HCT116 (cell line): Measurements from ENCODE around the gene FNIP2. TPM values are rescaled to one million over a fixed set of nuclear protein-coding genes. Genes with fewer than 3 reads are reported as not detected.
A peak's percentile ranks its signal among the peaks of the same experiment; 100 is the strongest.

Experiments used
- ATAC-seq: fragments of 200-7000 bp; cut with Tn5 transposase; 2 replicates; pipeline ENCODE4 v1.9.1; 2020; ENCODE audit warnings: mild to moderate bottlenecking, moderate library complexity
- BruUV-seq: library from RNA; stranded (reverse); fragments of 400-500 nt; replicated peaks from 2 replicates; lab custom pipeline; 2021; lab: Mats Ljungman, UMichigan
- CTCF ChIA-PET: fragments of 300-600 bp; sonication (Branson Sonifier 250); formaldehyde crosslinking; loops from one replicate; lab custom pipeline; 2021; ENCODE audit warnings: antibody characterized with exemption; lab: Charles Lee
- POLR2A ChIA-PET: fragments of 300-600, 350-600 bp; sonication (Branson Sonifier 250); formaldehyde crosslinking; loops from one replicate; lab custom pipeline; 2021; ENCODE audit warnings: antibody characterized with exemption; lab: Charles Lee
- RAD21 ChIA-PET, 2 experiments: fragments of 300-600 bp; sonication (Branson Sonifier 250); formaldehyde crosslinking; loops; one replicate each; lab custom pipeline; 2023; ENCODE audit warnings: low total read pairs in 2 of 2; ENCODE audit not compliant: uncharacterized antibody in 2 of 2, unreplicated experiment in 2 of 2, low non-redundant PET in 1 of 2; lab: Charles Lee
- DNase-seq: peaks from one replicate; pipeline ENCODE4 v3.0.0-alpha.2; 2010; ENCODE audit warnings: low read depth, low spot score
- H2AFZ ChIP-seq: fragments of 200-600 bp; shearing (Covaris generic), sonication (generic); 2 replicates; pipeline ENCODE4 v1.6.1; 2017; ENCODE audit warnings: low read depth, mixed run types, mixed read lengths, antibody characterized with exemption, low read length; ENCODE audit not compliant: poor library complexity, severe bottlenecking
- H3K27ac ChIP-seq: 2 replicates; pipeline ENCODE4 v1.5.1; 2012; ENCODE audit warnings: low read depth, low read length
- H3K27me3 ChIP-seq: fragments of 200-600 bp; sonication (generic); 2 replicates; pipeline ENCODE4 v1.6.1; 2016; ENCODE audit warnings: mixed run types, low read length, mixed read lengths; ENCODE audit not compliant: insufficient read depth
- H3K36me3 ChIP-seq, 2 experiments: fragments of 200-500 bp in 1 of 2; fragments of 200-600 bp in 1 of 2; sonication (Bioruptor generic) in 1 of 2; sonication (generic) in 1 of 2; 2 replicates each; pipeline versions ENCODE4 v1.5.1 to v1.6.1; 2014 to 2016; ENCODE audit warnings: low read length in 2 of 2, inconsistent platforms in 1 of 2, mixed read lengths in 1 of 2, mixed run types in 1 of 2; ENCODE audit not compliant: insufficient read depth in 2 of 2, control insufficient read depth in 1 of 2
- H3K4me1 ChIP-seq, 2 experiments: fragments of 200-600 bp in 1 of 2; sonication (generic) in 1 of 2; 2 replicates each; pipeline versions ENCODE4 v1.5.1 to v1.6.1; 2012 to 2017; ENCODE audit warnings: low read length in 2 of 2, inconsistent platforms in 1 of 2, mild to moderate bottlenecking in 1 of 2, mixed read lengths in 1 of 2, mixed run types in 1 of 2, moderate library complexity in 1 of 2; ENCODE audit not compliant: insufficient read depth in 2 of 2, control insufficient read depth in 1 of 2
- H3K4me2 ChIP-seq: fragments of 200-600 bp; sonication (generic); 2 replicates; pipeline ENCODE4 v1.6.1; 2017; ENCODE audit warnings: mixed run types, low read length, mixed read lengths
- H3K4me3 ChIP-seq, 2 experiments: fragments of 200-600 bp in 1 of 2; sonication (generic) in 1 of 2; replicated peaks in 1 of 2; 2 replicates each; pipeline ENCODE4 v1.5.1; 2011 to 2016; ENCODE audit warnings: low read length in 2 of 2, control low read depth in 1 of 2, low read depth in 1 of 2, mild to moderate bottlenecking in 1 of 2, mixed read lengths in 1 of 2, mixed run types in 1 of 2
- H3K79me2 ChIP-seq: fragments of 200-600 bp; sonication (generic); 2 replicates; pipeline ENCODE4 v1.6.1; 2017; ENCODE audit warnings: mild to moderate bottlenecking, mixed run types, low read length, moderate library complexity, mixed read lengths; ENCODE audit not compliant: insufficient read depth
- H3K9ac ChIP-seq: fragments of 200-600 bp; sonication (generic); 2 replicates; pipeline ENCODE4 v1.6.1; 2016; ENCODE audit warnings: low read length, mixed read lengths
- H3K9me2 ChIP-seq: fragments of 200-600 bp; sonication (generic), shearing (Covaris generic); 2 replicates; pipeline ENCODE4 v1.6.1; 2017; ENCODE audit warnings: mixed run types, mild to moderate bottlenecking, moderate library complexity; ENCODE audit not compliant: insufficient read depth
- H3K9me3 ChIP-seq, 2 experiments: fragments of 200-500 bp in 1 of 2; fragments of 200-600 bp in 1 of 2; sonication (Bioruptor generic) in 1 of 2; sonication (generic) in 1 of 2; 2 replicates each; pipeline ENCODE4 v1.6.1; 2014 to 2017; ENCODE audit warnings: low read length in 2 of 2, mixed read lengths in 2 of 2, inconsistent platforms in 1 of 2, low read depth in 1 of 2, mild to moderate bottlenecking in 1 of 2, mixed run types in 1 of 2, moderate library complexity in 1 of 2; ENCODE audit not compliant: control insufficient read depth in 1 of 2, insufficient read depth in 1 of 2
- H4K20me1 ChIP-seq: fragments of 200-600 bp; sonication (generic), shearing (Covaris generic); 2 replicates; pipeline ENCODE4 v1.6.1; 2017; ENCODE audit warnings: mixed run types, mild to moderate bottlenecking, moderate library complexity; ENCODE audit not compliant: insufficient read depth
- ATF3 ChIP-seq: IDR thresholded peaks from 2 replicates; pipeline ENCODE4 v1.6.1; 2012
- CEBPB ChIP-seq: IDR thresholded peaks from 2 replicates; pipeline ENCODE4 v1.6.1; 2012; ENCODE audit warnings: low read depth
- CTCF ChIP-seq, 3 experiments: fragments of 200-600 bp in 1 of 3; sonication (generic) in 1 of 3; IDR thresholded peaks in 2 of 3; conservative IDR thresholded peaks in 1 of 3; 2 replicates each; pipeline ENCODE4 v1.5.1; 2012 to 2017; ENCODE audit warnings: low read depth in 2 of 3, low read length in 2 of 3, antibody characterized with exemption in 1 of 3, borderline replicate concordance in 1 of 3, control low read depth in 1 of 3, mild to moderate bottlenecking in 1 of 3, mixed read lengths in 1 of 3, mixed run types in 1 of 3, moderate library complexity in 1 of 3; ENCODE audit not compliant: insufficient read depth in 1 of 3
- EGR1 ChIP-seq: IDR thresholded peaks from 2 replicates; pipeline ENCODE4 v1.6.1; 2012; ENCODE audit warnings: low read depth
- ELF1 ChIP-seq: IDR thresholded peaks from 2 replicates; pipeline ENCODE4 v1.6.1; 2012; ENCODE audit warnings: low read depth, borderline replicate concordance
- EZH2phosphoT487 ChIP-seq: fragments of 200-600 bp; IDR thresholded peaks from 2 replicates; pipeline ENCODE4 v1.6.1; 2018; ENCODE audit warnings: antibody characterized with exemption, borderline replicate concordance
- MAX ChIP-seq: IDR thresholded peaks from 2 replicates; pipeline ENCODE4 v1.6.1; 2012
- POLR2AphosphoS5 ChIP-seq: IDR thresholded peaks from 2 replicates; pipeline ENCODE4 v1.6.1; 2011; ENCODE audit warnings: mild to moderate bottlenecking, low read depth, low read length, moderate library complexity
- REST ChIP-seq: IDR thresholded peaks from 2 replicates; pipeline ENCODE4 v1.6.1; 2012; ENCODE audit warnings: low read depth
- SIN3A ChIP-seq: IDR thresholded peaks from 2 replicates; pipeline ENCODE4 v1.6.1; 2012; ENCODE audit warnings: low read depth
- SP1 ChIP-seq: IDR thresholded peaks from 2 replicates; pipeline ENCODE4 v1.6.1; 2012; ENCODE audit warnings: low read depth
- SRF ChIP-seq: IDR thresholded peaks from 2 replicates; pipeline ENCODE4 v1.6.1; 2012; ENCODE audit warnings: low read depth
- ZFX ChIP-seq: fragments of 450-650 bp; IDR thresholded peaks from 2 replicates; pipeline ENCODE4 v1.6.1; 2017
- ZNF274 ChIP-seq: fragments of 200-500 bp; sonication (Bioruptor generic); IDR thresholded peaks from 2 replicates; pipeline ENCODE4 v1.6.1; 2014; ENCODE audit warnings: mild to moderate bottlenecking, low read depth, low read length, inconsistent platforms
- intact Hi-C: fragments of 100-400 bp; cut with micrococcal nuclease; formaldehyde crosslinking; loops from 2 replicates; pipeline ENCODE4 v1.10.0; 2022
- total RNA-seq: library from RNA; stranded (reverse); gene quantifications from one replicate; pipeline ENCODE4 v1.2.1, GENCODE V29; 2021; ENCODE audit not compliant: unreplicated experiment

The FNIP2 gene
- total RNA-seq, 1 experiment from 2014 or later: 4.8 TPM

- TF ChIP-seq CTCF (IDR thresholded peaks at IDR 0.05 in 2 of 3, conservative IDR thresholded peaks at IDR 0.05 in 1 of 3; ENCODE audit: borderline replicate concordance in 1 of 3, insufficient read depth in 1 of 3, low read depth in 2 of 3, low read length in 2 of 3) (no peak), POLR2AphosphoS5 (peak; percentile 93), ZFX (peak; percentile 18; the same call in 1 of the 2 replicates), ELF1 (peak; percentile 77), SP1 (no peak; the same call in 1 of the 2 replicates)
Measured at GRCh38 chr4:158722917-158723793, 45.7 kb upstream of the FNIP2 start, which contains the start of gene PPID (continued).

GRCh38 chr4:158724637-158725036, 44.2 kb upstream of the FNIP2 start:
- Histone ChIP-seq H3K9me3 (no peaks in the 10 kb centered on the region), H3K4me1 (peaks cover 2 to 21% of the 10 kb centered on the region in 2 experiments; a peak in 2 of 4 replicates), H3K27me3 (peaks cover 7% of the 10 kb centered on the region; the same call in 1 of the 2 replicates)
- ChIA-PET POLR2A (no interaction called here), RAD21 (no interaction called here)
- ATAC-seq (no peak), DNase-seq (no peak)
- BruUV-seq: no TSS peak
- no peak for TF ChIP-seq REST
- TF ChIP-seq EGR1: no peak
- TF ChIP-seq CEBPB: no peak
- no peak for TF ChIP-seq ZFX
- no peak for TF ChIP-seq ATF3
- no peak for TF ChIP-seq MAX
- TF ChIP-seq ZNF274: no peak
- no peak for TF ChIP-seq SIN3A
- TF ChIP-seq SRF: no peak
- TF ChIP-seq EZH2phosphoT487: no peak
- TF ChIP-seq, all 23 proteins: peak for 0
- CTCF ChIA-PET: no interaction called here
- H3K4me2 ChIP-seq: peak overlapping the region; percentile 98; the same call in 1 of the 2 replicates
- no peak overlapping the region for H3K27ac ChIP-seq
- H4K20me1 ChIP-seq: no peaks in the 10 kb centered on the region
- intact Hi-C loops: loop anchor here (5.0 kb wide), 1 partner anchor 52 kb away; the partner anchor contains the start of genes C4orf46 and ETFDH
- H3K4me3 ChIP-seq: no peak overlapping the region
- no peaks in the 10 kb centered on the region for H3K9me2 ChIP-seq
- H3K79me2 ChIP-seq: peaks cover 33% of the 10 kb centered on the region
- no peak overlapping the region for H3K9ac ChIP-seq
- H3K36me3 ChIP-seq: peaks cover 4 to 6% of the 10 kb centered on the region in 2 experiments; a peak in 3 of 4 replicates
- peak overlapping the region; percentile 37 for H2AFZ ChIP-seq
